Astrocyte of the cerebellum (primary cell): ENCODE measurements around the gene NLGN1.
A peak's percentile ranks its signal among the peaks of the same experiment; 100 is the strongest.

ENCODE experiments used
- DNase-seq: peaks from one replicate; pipeline ENCODE4 v3.0.0-alpha.2; 2011; ENCODE audit warnings: low read depth
- H3K4me3 ChIP-seq: 2 replicates; pipeline ENCODE4 v1.5.1; 2011; ENCODE audit warnings: mild to moderate bottlenecking, low read depth, low read length, moderate library complexity
- in situ Hi-C: cut with HindIII; loops from 2 replicates; pipeline ENCODE4 v1.10.0; 2017; ENCODE audit warnings: low sequenced_read_pairs
- TF ChIP-seq, protein P1 (sequence below): IDR thresholded peaks from 2 replicates; pipeline ENCODE4 v1.5.1; 2012; ENCODE audit warnings: low read length, low read depth, moderate library complexity, mild to moderate bottlenecking; ENCODE audit errors: missing control alignments

NLGN1 gene

GRCh38 chr3:174125267-174125824 lies 727.8 kb downstream of the NLGN1 start:
- peak; percentile 26 for DNase-seq
- H3K4me3 ChIP-seq: no peak overlapping the region
- in situ Hi-C loops: no loop called here
- TF ChIP-seq, protein P1, sequence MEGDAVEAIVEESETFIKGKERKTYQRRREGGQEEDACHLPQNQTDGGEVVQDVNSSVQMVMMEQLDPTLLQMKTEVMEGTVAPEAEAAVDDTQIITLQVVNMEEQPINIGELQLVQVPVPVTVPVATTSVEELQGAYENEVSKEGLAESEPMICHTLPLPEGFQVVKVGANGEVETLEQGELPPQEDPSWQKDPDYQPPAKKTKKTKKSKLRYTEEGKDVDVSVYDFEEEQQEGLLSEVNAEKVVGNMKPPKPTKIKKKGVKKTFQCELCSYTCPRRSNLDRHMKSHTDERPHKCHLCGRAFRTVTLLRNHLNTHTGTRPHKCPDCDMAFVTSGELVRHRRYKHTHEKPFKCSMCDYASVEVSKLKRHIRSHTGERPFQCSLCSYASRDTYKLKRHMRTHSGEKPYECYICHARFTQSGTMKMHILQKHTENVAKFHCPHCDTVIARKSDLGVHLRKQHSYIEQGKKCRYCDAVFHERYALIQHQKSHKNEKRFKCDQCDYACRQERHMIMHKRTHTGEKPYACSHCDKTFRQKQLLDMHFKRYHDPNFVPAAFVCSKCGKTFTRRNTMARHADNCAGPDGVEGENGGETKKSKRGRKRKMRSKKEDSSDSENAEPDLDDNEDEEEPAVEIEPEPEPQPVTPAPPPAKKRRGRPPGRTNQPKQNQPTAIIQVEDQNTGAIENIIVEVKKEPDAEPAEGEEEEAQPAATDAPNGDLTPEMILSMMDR: peak; percentile 78

DNA sequence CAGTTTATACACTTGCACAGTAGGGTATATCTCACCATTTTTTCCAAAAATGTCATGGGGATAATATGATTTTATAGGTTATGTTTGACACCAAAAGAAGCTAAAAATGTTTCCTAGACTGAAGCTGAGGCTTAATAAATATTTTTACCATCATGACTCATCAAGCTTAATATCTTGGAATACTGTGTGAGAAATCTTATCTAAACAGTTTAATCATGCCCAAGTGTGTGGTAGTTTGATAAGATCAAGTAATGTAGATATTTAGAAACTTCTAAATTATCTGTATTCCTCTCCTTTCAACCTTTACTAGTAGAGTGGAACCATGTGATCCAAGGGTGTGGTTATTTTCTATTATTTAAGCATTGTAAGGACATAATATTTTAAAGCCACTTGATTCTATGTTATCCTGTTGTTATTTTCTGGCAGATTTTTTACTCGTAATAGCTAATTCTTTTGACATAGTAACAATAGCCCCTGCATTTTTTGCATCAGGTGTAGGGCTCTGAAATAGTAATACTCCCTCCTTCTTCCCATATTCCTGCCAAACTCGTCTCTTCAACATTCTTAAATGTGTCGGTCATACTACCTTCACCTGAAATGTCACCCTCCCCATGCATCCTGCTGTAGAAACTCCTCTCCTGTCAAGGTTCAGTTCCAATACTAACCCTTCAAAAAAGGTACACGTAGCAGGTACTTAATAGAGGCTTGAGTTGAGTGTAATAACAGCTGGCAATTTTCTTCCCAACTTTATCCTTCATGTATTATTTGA lies 729.6 kb downstream of the NLGN1 start:
- no peak overlapping the region for H3K4me3 ChIP-seq
- in situ Hi-C loops: no loop called here
- TF ChIP-seq, protein P1: no peak
- DNase-seq: no peak

DNA sequence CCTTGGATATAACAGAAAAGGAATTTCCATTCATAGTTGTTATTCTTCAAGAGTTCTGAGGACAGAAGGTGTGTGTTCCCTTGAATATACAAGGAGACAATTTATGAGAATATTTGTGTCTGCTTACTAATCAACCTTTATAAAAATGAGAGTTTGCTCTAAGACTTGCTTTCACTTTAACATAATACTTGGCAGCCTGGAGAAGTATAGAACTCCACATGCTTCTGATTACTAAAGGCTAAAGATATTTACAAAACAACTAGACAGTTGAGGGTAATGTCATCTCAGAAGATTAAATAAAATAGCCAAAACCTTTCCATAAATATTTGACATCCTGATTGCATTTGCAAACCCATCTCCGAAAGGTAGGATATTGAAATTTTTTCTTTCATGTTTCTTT lies 734.5 kb downstream of the NLGN1 start:
- H3K4me3 ChIP-seq: no peak overlapping the region
- DNase-seq: no peak
- in situ Hi-C loops: no loop called here
- TF ChIP-seq, protein P1: no peak

DNA sequence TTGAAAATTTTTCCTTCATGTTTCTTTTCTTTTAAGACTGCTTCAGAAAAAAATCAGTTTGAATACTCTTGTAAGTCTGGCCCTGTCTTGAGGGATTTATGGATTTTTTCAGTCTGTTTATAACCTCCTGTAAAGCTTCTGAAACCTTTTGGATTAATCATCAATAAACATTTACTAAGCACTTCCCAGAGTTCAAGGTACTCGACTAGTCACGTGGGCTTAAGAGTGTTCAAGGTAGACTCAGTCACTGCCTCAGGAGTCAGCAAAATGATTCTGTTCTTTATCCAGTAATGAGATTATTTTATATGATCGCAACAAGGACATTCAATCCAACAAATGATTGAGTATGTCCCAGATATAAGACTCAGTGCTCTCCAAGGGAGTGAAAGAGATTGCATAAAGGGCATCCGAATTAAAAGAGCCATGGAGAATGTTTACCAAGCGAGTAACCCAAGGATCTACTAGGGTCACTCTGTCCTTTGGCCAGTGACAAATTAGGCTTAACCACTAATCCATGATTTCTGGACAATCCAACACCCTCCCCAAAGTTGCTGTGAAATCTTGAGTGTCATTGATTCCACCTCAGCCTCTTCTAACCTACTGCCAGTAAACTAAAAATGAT lies 735.0 kb downstream of the NLGN1 start:
- no peak for DNase-seq
- in situ Hi-C loops: no loop called here
- H3K4me3 ChIP-seq: no peak overlapping the region
- TF ChIP-seq, protein P1: no peak

GRCh38 chr3:174146008-174146407 lies 748.5 kb downstream of the NLGN1 start:
- no peak overlapping the region for H3K4me3 ChIP-seq
- TF ChIP-seq, protein P1: no peak
- in situ Hi-C loops: no loop called here
- DNase-seq: no peak

DNA sequence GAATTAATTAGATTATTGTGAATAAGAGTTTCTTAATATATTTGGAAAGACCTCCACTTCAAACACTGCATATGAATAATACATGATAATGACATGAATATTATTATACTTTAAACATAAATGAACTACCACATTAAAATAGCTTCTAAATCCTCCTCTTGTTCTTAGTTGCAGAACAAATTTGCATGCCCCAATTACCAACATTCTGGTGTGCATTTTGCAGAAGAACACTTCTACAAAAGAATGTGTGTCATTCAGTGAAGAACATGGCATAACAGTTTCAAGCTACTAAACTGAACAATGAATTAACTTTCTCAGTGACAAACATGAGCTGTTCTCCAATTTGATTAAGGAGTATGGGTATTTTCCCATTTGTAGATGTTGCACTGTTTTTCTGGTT lies 750.3 kb downstream of the NLGN1 start:
- no peak for DNase-seq
- in situ Hi-C loops: no loop called here
- TF ChIP-seq, protein P1: no peak

More for the DNA sequence above, 750.3 kb downstream of the NLGN1 start:
- no peak overlapping the region for H3K4me3 ChIP-seq
